SK-N-SH (cell line): ENCODE measurements around the gene SLC6A8. TPM values are rescaled to one million over a fixed set of nuclear protein-coding genes. Genes with fewer than 3 reads are reported as not detected.

Experiments
- CTCF ChIA-PET: fragments of 300-600, 350-600 bp; formaldehyde crosslinking; extraction: SDS; loops from one replicate; lab custom pipeline; 2021; lab: Yijun Ruan, JAX
- POLR2A ChIA-PET: fragments of 350-600 bp; sonication (Branson Sonifier 250); formaldehyde crosslinking; extraction: SDS; loops from one replicate; lab custom pipeline; 2020; ENCODE audit warnings: antibody characterized with exemption, inconsistent platforms; lab: Yijun Ruan, JAX
- DNase-seq: peaks from one replicate; pipeline ENCODE4 v3.0.0; 2012
- H2AFZ ChIP-seq: fragments of 200-600 bp; sonication (generic); 2 replicates; pipeline ENCODE4 v1.8.1; 2016; ENCODE audit warnings: antibody characterized with exemption, mild to moderate bottlenecking, low read depth
- H3F3A ChIP-seq: fragments of 200-600 bp; sonication (generic); replicated peaks from 2 replicates; pipeline ENCODE3; 2016; ENCODE audit warnings: antibody characterized with exemption, mild to moderate bottlenecking; ENCODE audit not compliant: insufficient read depth
- H3K27ac ChIP-seq, 2 experiments: fragments of 200-500 bp in 1 of 2; fragments of 200-600 bp in 1 of 2; sonication (Bioruptor generic) in 1 of 2; sonication (generic), shearing (Covaris generic) in 1 of 2; 2 replicates each; pipeline versions ENCODE4 v1.5.1 to v1.6.1; 2014 to 2016; ENCODE audit warnings: low read depth in 2 of 2, inconsistent platforms in 1 of 2, low read length in 1 of 2, mild to moderate bottlenecking in 1 of 2, mixed read lengths in 1 of 2
- H3K27me3 ChIP-seq: fragments of 200-600 bp; sonication (generic), shearing (Covaris generic); 2 replicates; pipeline ENCODE4 v1.6.1; 2016; ENCODE audit warnings: mixed run types; ENCODE audit not compliant: insufficient read depth
- H3K36me3 ChIP-seq, 2 experiments: fragments of 200-500 bp in 1 of 2; fragments of 200-600 bp in 1 of 2; sonication (Bioruptor generic) in 1 of 2; sonication (generic) in 1 of 2; replicated peaks in 1 of 2; 2 replicates each; pipeline versions ENCODE3 to v1.5.1; 2014 to 2016; ENCODE audit warnings: low read length in 1 of 2, mild to moderate bottlenecking in 1 of 2; ENCODE audit not compliant: insufficient read depth in 2 of 2, control insufficient read depth in 1 of 2
- H3K4me1 ChIP-seq, 2 experiments: fragments of 200-500 bp in 1 of 2; fragments of 200-600 bp in 1 of 2; sonication (Bioruptor generic) in 1 of 2; sonication (generic), shearing (Covaris generic) in 1 of 2; 2 replicates each; pipeline versions ENCODE4 v1.5.1 to v1.6.1; 2014 to 2016; ENCODE audit warnings: low read depth in 1 of 2, low read length in 1 of 2, mixed run types in 1 of 2; ENCODE audit not compliant: insufficient read depth in 2 of 2, control insufficient read depth in 1 of 2
- H3K4me2 ChIP-seq: fragments of 200-600 bp; sonication (generic), shearing (Covaris generic); 2 replicates; pipeline ENCODE4 v1.6.1; 2017; ENCODE audit warnings: mixed run types
- H3K4me3 ChIP-seq, 2 experiments: fragments of 200-500 bp in 1 of 2; fragments of 200-600 bp in 1 of 2; sonication (Bioruptor generic) in 1 of 2; sonication (generic), shearing (Covaris generic) in 1 of 2; 2 replicates each; pipeline versions ENCODE4 v1.5.1 to v1.8.1; 2014 to 2016; ENCODE audit warnings: low read depth in 2 of 2, inconsistent platforms in 1 of 2, low read length in 1 of 2, mild to moderate bottlenecking in 1 of 2, mixed read lengths in 1 of 2, moderate library complexity in 1 of 2
- H3K79me2 ChIP-seq: fragments of 200-600 bp; sonication (generic); 2 replicates; pipeline ENCODE4 v1.8.1; 2017; ENCODE audit warnings: mild to moderate bottlenecking; ENCODE audit not compliant: insufficient read depth
- H3K9ac ChIP-seq: fragments of 200-600 bp; sonication (generic); 2 replicates; pipeline ENCODE4 v1.6.1; 2017; ENCODE audit warnings: mixed run types
- H3K9me2 ChIP-seq: fragments of 200-600 bp; sonication (generic); 2 replicates; pipeline ENCODE4 v1.6.1; 2017; ENCODE audit warnings: mixed run types
- H3K9me3 ChIP-seq: fragments of 200-600 bp; sonication (generic); 2 replicates; pipeline ENCODE4 v1.6.1; 2017; ENCODE audit warnings: mixed run types, mild to moderate bottlenecking, moderate library complexity
- H4K20me1 ChIP-seq: fragments of 200-600 bp; sonication (generic); 2 replicates; pipeline ENCODE4 v1.6.1; 2017; ENCODE audit warnings: mild to moderate bottlenecking, mixed run types; ENCODE audit not compliant: insufficient read depth
- ELF1 ChIP-seq: IDR thresholded peaks from 2 replicates; pipeline ENCODE4 v1.4.0; 2012
- EP300 ChIP-seq, 2 experiments: IDR thresholded peaks; 2 replicates each; pipeline versions ENCODE4 v1.4.0 to v1.6.1; 2012; ENCODE audit warnings: borderline replicate concordance in 1 of 2, low read depth in 1 of 2, low read length in 1 of 2
- FOSL2 ChIP-seq: IDR thresholded peaks from 2 replicates; pipeline ENCODE4 v1.4.0; 2012; ENCODE audit warnings: low read depth, mild to moderate bottlenecking, moderate library complexity, borderline replicate concordance
- FOXJ3 ChIP-seq: sonication (generic); formaldehyde crosslinking; IDR thresholded peaks from 2 replicates; pipeline ENCODE4 v1.5.1; 2020; ENCODE audit warnings: mild to moderate bottlenecking, missing genetic modification reagents
- GATA2 ChIP-seq: sonication (generic); formaldehyde crosslinking; IDR thresholded peaks from 2 replicates; pipeline ENCODE4 v1.5.0; 2020; ENCODE audit warnings: mild to moderate bottlenecking, missing genetic modification reagents
- MEF2A ChIP-seq: IDR thresholded peaks from 2 replicates; pipeline ENCODE4 v1.4.0; 2012; ENCODE audit warnings: low read depth, borderline replicate concordance
- MXI1 ChIP-seq: IDR thresholded peaks from 2 replicates; pipeline ENCODE4 v1.6.1; 2012; ENCODE audit warnings: mild to moderate bottlenecking, low read depth, low read length, improper control_type of control experiment
- NRF1 ChIP-seq: IDR thresholded peaks from 2 replicates; pipeline ENCODE4 v1.6.1; 2012; ENCODE audit warnings: low read depth, mild to moderate bottlenecking, low read length
- RFX5 ChIP-seq: IDR thresholded peaks from 2 replicates; pipeline ENCODE4 v1.6.1; 2012; ENCODE audit warnings: mild to moderate bottlenecking, improper control_type of control experiment, low read length
- TAF1 ChIP-seq: IDR thresholded peaks from 2 replicates; pipeline ENCODE4 v1.6.1; 2012; ENCODE audit warnings: low read depth, mild to moderate bottlenecking, low read length, moderate library complexity, borderline replicate concordance
- YY1 ChIP-seq: IDR thresholded peaks from 2 replicates; pipeline ENCODE4 v1.4.0; 2012; ENCODE audit warnings: low read depth, mild to moderate bottlenecking
- WGBS: methylation state at CpG from one replicate; pipeline ENCODE4 v1.1.6; 2017; ENCODE audit warnings: low lambda C conversion rate; 5-methylcytosine and 5-hydroxymethylcytosine counted together
- polyA plus RNA-seq, 3 experiments: library from polyadenylated mRNA; depleted of rRNA; stranded (reverse); fragments of >200 nt; gene quantifications; 2 replicates each; pipeline ENCODE4 v1.2.3, GENCODE V29; 2012
- TF ChIP-seq, protein P1 (sequence below): IDR thresholded peaks from 2 replicates; pipeline ENCODE4 v1.6.1; 2012; ENCODE audit warnings: mild to moderate bottlenecking, low read depth, low read length, moderate library complexity
- TF ChIP-seq, protein P2 (sequence below): fragments of 150-350 bp; IDR thresholded peaks from 2 replicates; pipeline ENCODE4 v1.6.1; 2016; ENCODE audit warnings: mild to moderate bottlenecking, low read depth, low read length
- TF ChIP-seq, protein P3 (sequence below): IDR thresholded peaks from 2 replicates; pipeline ENCODE4 v1.4.0; 2012; ENCODE audit warnings: low read depth, borderline replicate concordance
- TF ChIP-seq, protein P4 (sequence below): fragments of 200-600 bp; sonication (generic); IDR thresholded peaks from 2 replicates; pipeline ENCODE4 v1.6.1; 2017; ENCODE audit warnings: antibody characterized with exemption, mild to moderate bottlenecking, moderate library complexity

SLC6A8 gene
- polyA plus RNA-seq, 1 of the 3 experiments (the other 2 are of a cell fraction), result 30.8 TPM

DNA sequence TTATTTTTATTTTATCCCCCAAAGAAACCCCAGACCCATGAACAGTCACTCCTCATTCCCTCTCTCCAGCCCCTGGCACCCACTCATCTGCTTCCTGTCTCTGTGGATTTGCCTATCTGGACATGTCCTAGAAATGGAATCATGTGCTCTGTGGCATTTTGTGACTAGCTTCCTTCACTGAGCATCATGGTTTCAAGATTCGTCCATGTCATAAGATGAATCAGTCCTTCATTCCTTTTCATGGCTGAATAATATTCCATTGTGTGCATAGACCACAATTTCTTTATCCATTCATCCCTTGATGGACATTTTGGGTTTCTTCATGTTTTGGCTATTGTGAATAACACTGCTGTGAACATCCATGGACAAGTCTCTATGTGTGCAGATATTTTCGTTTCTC, 47.1 kb downstream of the SLC6A8 start:
- peaks cover 2 to 8% of the 10 kb centered on the region in 2 experiments for H3K36me3 ChIP-seq
- no peak overlapping the region for H3K4me2 ChIP-seq
- H3K27me3 ChIP-seq, result no peaks in the 10 kb centered on the region; the same call in 1 of the 2 replicates
- H2AFZ ChIP-seq, result no peak overlapping the region
- H3K4me3 ChIP-seq, result no peak overlapping the region
- H3F3A ChIP-seq, result no peaks in the 10 kb centered on the region
- no peak overlapping the region for H3K9ac ChIP-seq
- H3K9me3 ChIP-seq, result no peaks in the 10 kb centered on the region
- H3K9me2 ChIP-seq, result no peaks in the 10 kb centered on the region
- H4K20me1 ChIP-seq, result no peaks in the 10 kb centered on the region
- no peaks in the 10 kb centered on the region for H3K79me2 ChIP-seq
- 60% methylated on average over 2 of the region's 2 CpGs for WGBS
- TF ChIP-seq FOXJ3 (no peak), MEF2A (no peak), ELF1 (no peak), NRF1 (no peak), MXI1 (no peak), GATA2 (no peak), RFX5 (no peak), EP300 (IDR thresholded peaks at IDR 0.05; ENCODE audit: borderline replicate concordance in 1 of 2, low read depth in 1 of 2, low read length in 1 of 2) (no peak), TAF1 (no peak), YY1 (no peak), FOSL2 (no peak)
- TF ChIP-seq, protein P1, sequence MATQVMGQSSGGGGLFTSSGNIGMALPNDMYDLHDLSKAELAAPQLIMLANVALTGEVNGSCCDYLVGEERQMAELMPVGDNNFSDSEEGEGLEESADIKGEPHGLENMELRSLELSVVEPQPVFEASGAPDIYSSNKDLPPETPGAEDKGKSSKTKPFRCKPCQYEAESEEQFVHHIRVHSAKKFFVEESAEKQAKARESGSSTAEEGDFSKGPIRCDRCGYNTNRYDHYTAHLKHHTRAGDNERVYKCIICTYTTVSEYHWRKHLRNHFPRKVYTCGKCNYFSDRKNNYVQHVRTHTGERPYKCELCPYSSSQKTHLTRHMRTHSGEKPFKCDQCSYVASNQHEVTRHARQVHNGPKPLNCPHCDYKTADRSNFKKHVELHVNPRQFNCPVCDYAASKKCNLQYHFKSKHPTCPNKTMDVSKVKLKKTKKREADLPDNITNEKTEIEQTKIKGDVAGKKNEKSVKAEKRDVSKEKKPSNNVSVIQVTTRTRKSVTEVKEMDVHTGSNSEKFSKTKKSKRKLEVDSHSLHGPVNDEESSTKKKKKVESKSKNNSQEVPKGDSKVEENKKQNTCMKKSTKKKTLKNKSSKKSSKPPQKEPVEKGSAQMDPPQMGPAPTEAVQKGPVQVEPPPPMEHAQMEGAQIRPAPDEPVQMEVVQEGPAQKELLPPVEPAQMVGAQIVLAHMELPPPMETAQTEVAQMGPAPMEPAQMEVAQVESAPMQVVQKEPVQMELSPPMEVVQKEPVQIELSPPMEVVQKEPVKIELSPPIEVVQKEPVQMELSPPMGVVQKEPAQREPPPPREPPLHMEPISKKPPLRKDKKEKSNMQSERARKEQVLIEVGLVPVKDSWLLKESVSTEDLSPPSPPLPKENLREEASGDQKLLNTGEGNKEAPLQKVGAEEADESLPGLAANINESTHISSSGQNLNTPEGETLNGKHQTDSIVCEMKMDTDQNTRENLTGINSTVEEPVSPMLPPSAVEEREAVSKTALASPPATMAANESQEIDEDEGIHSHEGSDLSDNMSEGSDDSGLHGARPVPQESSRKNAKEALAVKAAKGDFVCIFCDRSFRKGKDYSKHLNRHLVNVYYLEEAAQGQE, result no peak
- TF ChIP-seq, protein P2, sequence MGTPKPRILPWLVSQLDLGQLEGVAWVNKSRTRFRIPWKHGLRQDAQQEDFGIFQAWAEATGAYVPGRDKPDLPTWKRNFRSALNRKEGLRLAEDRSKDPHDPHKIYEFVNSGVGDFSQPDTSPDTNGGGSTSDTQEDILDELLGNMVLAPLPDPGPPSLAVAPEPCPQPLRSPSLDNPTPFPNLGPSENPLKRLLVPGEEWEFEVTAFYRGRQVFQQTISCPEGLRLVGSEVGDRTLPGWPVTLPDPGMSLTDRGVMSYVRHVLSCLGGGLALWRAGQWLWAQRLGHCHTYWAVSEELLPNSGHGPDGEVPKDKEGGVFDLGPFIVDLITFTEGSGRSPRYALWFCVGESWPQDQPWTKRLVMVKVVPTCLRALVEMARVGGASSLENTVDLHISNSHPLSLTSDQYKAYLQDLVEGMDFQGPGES, result no peak
- TF ChIP-seq, protein P3, sequence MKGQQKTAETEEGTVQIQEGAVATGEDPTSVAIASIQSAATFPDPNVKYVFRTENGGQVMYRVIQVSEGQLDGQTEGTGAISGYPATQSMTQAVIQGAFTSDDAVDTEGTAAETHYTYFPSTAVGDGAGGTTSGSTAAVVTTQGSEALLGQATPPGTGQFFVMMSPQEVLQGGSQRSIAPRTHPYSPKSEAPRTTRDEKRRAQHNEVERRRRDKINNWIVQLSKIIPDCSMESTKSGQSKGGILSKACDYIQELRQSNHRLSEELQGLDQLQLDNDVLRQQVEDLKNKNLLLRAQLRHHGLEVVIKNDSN, result no peak
- TF ChIP-seq, protein P4, sequence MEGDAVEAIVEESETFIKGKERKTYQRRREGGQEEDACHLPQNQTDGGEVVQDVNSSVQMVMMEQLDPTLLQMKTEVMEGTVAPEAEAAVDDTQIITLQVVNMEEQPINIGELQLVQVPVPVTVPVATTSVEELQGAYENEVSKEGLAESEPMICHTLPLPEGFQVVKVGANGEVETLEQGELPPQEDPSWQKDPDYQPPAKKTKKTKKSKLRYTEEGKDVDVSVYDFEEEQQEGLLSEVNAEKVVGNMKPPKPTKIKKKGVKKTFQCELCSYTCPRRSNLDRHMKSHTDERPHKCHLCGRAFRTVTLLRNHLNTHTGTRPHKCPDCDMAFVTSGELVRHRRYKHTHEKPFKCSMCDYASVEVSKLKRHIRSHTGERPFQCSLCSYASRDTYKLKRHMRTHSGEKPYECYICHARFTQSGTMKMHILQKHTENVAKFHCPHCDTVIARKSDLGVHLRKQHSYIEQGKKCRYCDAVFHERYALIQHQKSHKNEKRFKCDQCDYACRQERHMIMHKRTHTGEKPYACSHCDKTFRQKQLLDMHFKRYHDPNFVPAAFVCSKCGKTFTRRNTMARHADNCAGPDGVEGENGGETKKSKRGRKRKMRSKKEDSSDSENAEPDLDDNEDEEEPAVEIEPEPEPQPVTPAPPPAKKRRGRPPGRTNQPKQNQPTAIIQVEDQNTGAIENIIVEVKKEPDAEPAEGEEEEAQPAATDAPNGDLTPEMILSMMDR, result no peak
- TF ChIP-seq, all 33 proteins: peak for 0
- POLR2A ChIA-PET, result no interaction called here
- CTCF ChIA-PET, result interaction anchor here (0.9 kb wide), 1 partner anchor 29 kb away, joined by 3 read pairs; no protein-coding TSS in a partner anchor
- no peak for DNase-seq
- Histone ChIP-seq H3K4me1 (peaks cover 0 to 7% of the 10 kb centered on the region in 2 experiments; a peak in 1 of 4 replicates), H3K27ac (no peak overlapping the region)
